Vagina (tissue), 2 donors: ENCODE results near the gene ADARB1. TPM values are rescaled to one million over a fixed set of nuclear protein-coding genes. Genes with fewer than 3 reads are reported as not detected.

Experiments used
- DNase-seq, 2 donors: peaks; one replicate each; pipeline ENCODE4 v3.0.0-alpha.2; 2017; ENCODE audit errors: extremely low spot score in 2 of 2
- H3K27ac ChIP-seq: fragments of 200-600 bp; sonication (generic); one replicate; pipeline ENCODE4 v1.5.1; 2019
- H3K27me3 ChIP-seq: fragments of 200-600 bp; sonication (generic); one replicate; pipeline ENCODE4 v1.5.1; 2019
- H3K36me3 ChIP-seq, 2 donors: fragments of 200-600 bp; sonication (generic); one replicate each; pipeline ENCODE4 v1.5.1; 2017 to 2019
- H3K4me1 ChIP-seq: fragments of 200-600 bp; sonication (generic); one replicate; pipeline ENCODE4 v1.5.1; 2019
- H3K4me3 ChIP-seq, 2 donors: fragments of 200-600 bp; sonication (generic); 1 replicate in 1 of 2; 2 replicates in 1 of 2; pipeline ENCODE4 v1.5.1; 2016 to 2019
- H3K9me3 ChIP-seq: fragments of 200-600 bp; sonication (generic); one replicate; pipeline ENCODE4 v1.5.1; 2019
- CTCF ChIP-seq, 3 experiments: fragments of 450-650 bp in 2 of 3; fragments of 200-600 bp in 1 of 3; sonication (generic) in 1 of 3; IDR thresholded peaks; one replicate each; pipeline ENCODE4 v1.5.1; 2017 to 2019; ENCODE audit warnings: antibody characterized with exemption in 3 of 3, mild to moderate bottlenecking in 2 of 3, moderate library complexity in 2 of 3
- POLR2A ChIP-seq, 2 donors: fragments of 450-650 bp; IDR thresholded peaks; one replicate each; pipeline ENCODE4 v1.6.1; 2017; ENCODE audit warnings: antibody characterized with exemption in 2 of 2, mild to moderate bottlenecking in 2 of 2, moderate library complexity in 2 of 2
- POLR2AphosphoS5 ChIP-seq, 2 donors: sonication (generic); formaldehyde crosslinking; IDR thresholded peaks; one replicate each; pipeline ENCODE4 v1.9.0; 2017; ENCODE audit warnings: antibody characterized with exemption in 2 of 2, mild to moderate bottlenecking in 2 of 2, low read depth in 1 of 2; ENCODE audit not compliant: insufficient read depth in 1 of 2
- intact Hi-C: fragments of 100-400 bp; cut with DNase I; formaldehyde crosslinking; loops from one replicate; pipeline ENCODE4 v1.15.1; 2023
- total RNA-seq: library from RNA; depleted of rRNA; stranded (reverse); fragments of >200 nt; gene quantifications from one replicate; pipeline ENCODE4 v1.2.3, GENCODE V29; 2016

Gene ADARB1
- total RNA-seq, 1 donor from 2014 or later = 19.6 TPM

- intact Hi-C loops = no loop called here
- H3K4me3 ChIP-seq = no peak overlapping the region
- no peaks in the 10 kb centered on the region for H3K9me3 ChIP-seq
- peaks cover 13% of the 10 kb centered on the region for H3K4me1 ChIP-seq
- TF ChIP-seq POLR2A (IDR thresholded peaks at IDR 0.05) (no peak), CTCF (IDR thresholded peaks at IDR 0.05) (no peak), POLR2AphosphoS5 (IDR thresholded peaks at IDR 0.05; ENCODE audit: insufficient read depth in 1 of 2, low read depth in 1 of 2) (no peak)
- H3K27ac ChIP-seq = no peak overlapping the region
- H3K36me3 ChIP-seq = peaks cover 0 to 8% of the 10 kb centered on the region in 2 donors
- peak in 1 of 2 donors; percentile 83 for DNase-seq
- H3K27me3 ChIP-seq = no peaks in the 10 kb centered on the region
These were observed 152.4 kb downstream of the ADARB1 start for GRCh38 chr21:45226540-45227326.

DNA sequence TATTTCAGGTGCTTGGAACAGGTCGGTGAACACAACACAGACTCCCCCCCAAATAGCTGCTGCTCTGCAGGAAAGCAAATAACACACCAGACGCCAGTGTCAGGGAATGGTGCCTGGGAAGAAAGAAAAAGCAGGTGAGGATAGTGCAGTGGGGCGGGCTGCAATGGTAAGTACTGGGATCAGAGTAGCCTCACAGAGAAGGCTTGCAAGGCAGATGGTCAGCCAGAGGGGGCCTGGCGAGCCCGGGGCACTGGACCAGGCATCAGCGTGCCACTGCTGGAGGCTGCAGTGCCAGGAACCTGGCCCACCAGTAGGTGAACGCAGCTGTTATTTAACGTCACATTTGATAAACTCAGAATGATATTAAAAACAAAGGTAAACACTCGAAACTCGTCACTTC is 153.4 kb downstream of the ADARB1 start:
- Histone ChIP-seq H3K4me1 (peaks cover 13% of the 10 kb centered on the region), H3K36me3 (peaks cover 0 to 5% of the 10 kb centered on the region in 2 donors), H3K4me3 (no peak overlapping the region), H3K27me3 (no peaks in the 10 kb centered on the region), H3K27ac (no peak overlapping the region), H3K9me3 (no peaks in the 10 kb centered on the region)
- TF ChIP-seq CTCF (IDR thresholded peaks at IDR 0.05) (no peak), POLR2AphosphoS5 (IDR thresholded peaks at IDR 0.05; ENCODE audit: insufficient read depth in 1 of 2, low read depth in 1 of 2) (no peak), POLR2A (IDR thresholded peaks at IDR 0.05) (no peak)
- peak in 1 of 2 donors; percentile 80 for DNase-seq
- intact Hi-C loops = no loop called here

DNA sequence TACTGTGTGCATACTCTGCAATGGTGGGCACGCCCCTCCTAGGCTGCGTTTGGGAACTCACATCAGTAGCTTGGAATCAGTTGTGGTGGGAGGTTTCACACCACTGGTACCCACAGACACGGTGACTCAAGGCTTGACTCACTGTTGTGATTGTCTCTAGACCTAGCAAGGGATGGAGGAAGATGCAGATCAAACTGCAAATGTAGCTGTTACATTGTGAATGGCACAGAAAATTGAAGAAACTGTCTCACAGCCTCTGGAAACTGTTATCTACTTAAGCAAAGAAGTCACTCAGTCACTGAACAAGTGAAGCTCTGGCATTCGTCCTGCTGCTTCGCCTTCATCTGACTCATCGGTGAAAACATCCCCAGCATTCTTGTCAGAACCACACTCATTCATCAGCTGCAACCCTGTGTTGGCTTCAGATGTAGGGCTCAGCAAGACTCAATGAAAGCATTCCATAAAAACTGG is 153.8 kb downstream of the ADARB1 start:
- peaks cover 0 to 5% of the 10 kb centered on the region in 2 donors for H3K36me3 ChIP-seq
- intact Hi-C loops = no loop called here
- H3K9me3 ChIP-seq = no peaks in the 10 kb centered on the region
- peak in 1 of 2 donors; percentile 56 for DNase-seq
- no peak for TF ChIP-seq POLR2A (IDR thresholded peaks at IDR 0.05)
- TF ChIP-seq POLR2AphosphoS5 (IDR thresholded peaks at IDR 0.05; ENCODE audit: insufficient read depth in 1 of 2, low read depth in 1 of 2) = peak in 1 of 2 donors; percentile 45
- no peak for TF ChIP-seq CTCF (IDR thresholded peaks at IDR 0.05)
- peaks cover 13% of the 10 kb centered on the region for H3K4me1 ChIP-seq
- no peak overlapping the region for H3K4me3 ChIP-seq
- H3K27ac ChIP-seq = no peak overlapping the region
- H3K27me3 ChIP-seq = no peaks in the 10 kb centered on the region

DNA sequence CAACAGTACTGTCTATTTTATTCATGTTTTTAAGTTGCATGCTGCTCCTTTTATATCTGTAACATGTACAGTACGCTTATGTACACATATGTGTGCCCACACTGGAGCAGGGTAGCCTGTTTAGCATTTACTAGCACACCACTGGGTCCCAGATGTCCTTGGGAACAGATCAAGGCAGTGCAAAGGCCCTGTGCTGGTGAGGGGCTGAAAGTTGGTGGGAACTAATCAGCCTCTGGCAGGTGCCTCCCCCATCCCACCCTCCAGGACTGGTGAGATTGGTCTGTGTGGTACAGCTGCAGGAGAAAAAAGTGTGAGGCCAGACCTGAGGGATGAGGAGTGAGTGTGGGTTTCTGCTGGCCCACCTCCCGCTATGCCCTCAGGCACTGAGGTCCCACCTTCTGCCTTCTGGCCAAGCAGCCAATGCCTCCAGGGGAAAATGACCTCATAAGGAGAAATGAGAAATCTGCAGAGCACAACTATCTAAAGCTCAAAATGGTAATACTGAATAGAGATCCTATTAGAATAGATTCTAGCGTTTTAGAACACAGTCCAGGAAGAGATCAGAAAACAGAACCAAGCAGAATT is 154.4 kb downstream of the ADARB1 start:
- intact Hi-C loops = no loop called here
- no peak for DNase-seq
- no peak overlapping the region for H3K27ac ChIP-seq
- peaks cover 0 to 2% of the 10 kb centered on the region in 2 donors for H3K36me3 ChIP-seq
- peaks cover 13% of the 10 kb centered on the region for H3K4me1 ChIP-seq
- H3K4me3 ChIP-seq = no peak overlapping the region
- no peaks in the 10 kb centered on the region for H3K9me3 ChIP-seq
- H3K27me3 ChIP-seq = no peaks in the 10 kb centered on the region
- TF ChIP-seq CTCF (IDR thresholded peaks at IDR 0.05) (no peak), POLR2AphosphoS5 (IDR thresholded peaks at IDR 0.05; ENCODE audit: insufficient read depth in 1 of 2, low read depth in 1 of 2) (no peak), POLR2A (IDR thresholded peaks at IDR 0.05) (no peak)

- Histone ChIP-seq H3K4me3 (no peak overlapping the region), H3K27me3 (no peaks in the 10 kb centered on the region), H3K4me1 (peaks cover 13% of the 10 kb centered on the region), H3K27ac (no peak overlapping the region), H3K36me3 (no peaks in the 10 kb centered on the region), H3K9me3 (no peaks in the 10 kb centered on the region)
- TF ChIP-seq CTCF (IDR thresholded peaks at IDR 0.05) (no peak), POLR2AphosphoS5 (IDR thresholded peaks at IDR 0.05; ENCODE audit: insufficient read depth in 1 of 2, low read depth in 1 of 2) (no peak), POLR2A (IDR thresholded peaks at IDR 0.05) (no peak)
- DNase-seq = no peak
- intact Hi-C loops = no loop called here
These were observed 157.3 kb downstream of the ADARB1 start for GRCh38 chr21:45231705-45232104.
